Activated T-cell treated with anti-CD3 and anti-CD28 coated beads for 24 hours (primary cell): Measurements from ENCODE around the gene DDX24.

Source experiments
- DNase-seq: peaks from one replicate; pipeline ENCODE4 v3.0.0-alpha.2; 2020; ENCODE audit warnings: low read depth

DDX24 gene

GRCh38 chr14:94048691-94049624, 32.0 kb downstream of the DDX24 start:
- no peak for DNase-seq

DNA sequence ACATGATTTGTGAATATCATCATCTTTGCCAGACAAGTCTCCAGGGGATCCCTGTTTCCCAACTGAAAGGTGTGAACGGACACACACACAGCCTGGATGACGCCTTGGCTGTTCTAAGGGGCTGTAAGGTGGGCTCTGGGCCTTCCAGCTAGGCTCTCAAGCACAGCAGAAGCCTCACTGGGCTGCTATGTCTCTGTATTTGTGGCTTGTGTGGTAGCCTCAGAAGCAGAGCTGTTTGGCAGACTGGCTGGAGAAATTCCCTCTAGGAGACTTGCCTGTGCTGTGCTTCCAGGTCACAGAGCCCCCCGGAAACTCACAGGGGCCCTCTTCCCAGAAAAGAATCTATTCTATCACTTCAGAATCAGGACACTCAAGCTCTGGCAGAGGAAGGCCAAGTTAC, 33.4 kb downstream of the DDX24 start:
- DNase-seq, result no peak

DNA sequence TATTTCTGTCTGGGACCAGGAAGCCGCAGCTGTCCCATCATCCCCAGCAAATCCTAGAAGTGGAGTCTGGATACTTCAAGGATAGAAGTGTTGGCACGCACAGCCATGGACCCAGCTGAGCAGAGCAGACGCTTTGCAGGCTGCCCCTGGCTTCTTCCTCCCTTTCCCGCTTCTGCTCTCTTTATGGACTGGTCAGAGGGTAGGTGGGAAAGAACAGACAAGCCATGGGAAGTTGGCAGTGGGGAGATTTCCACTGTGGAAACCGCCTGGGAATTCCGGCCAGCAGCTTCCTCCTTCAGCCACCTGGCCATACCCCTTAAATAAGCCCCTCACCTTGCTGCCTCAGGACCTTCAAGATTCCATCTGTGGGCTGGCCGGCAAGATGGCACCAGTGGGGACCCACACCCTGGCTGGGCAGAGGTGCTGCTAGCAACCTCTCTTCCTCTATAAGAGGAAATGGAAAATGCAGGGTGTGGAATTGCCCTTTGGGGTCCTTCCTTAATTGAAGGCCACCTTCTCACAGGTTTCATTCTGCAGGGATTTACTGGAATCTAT, 34.2 kb downstream of the DDX24 start:
- no peak for DNase-seq

DNA sequence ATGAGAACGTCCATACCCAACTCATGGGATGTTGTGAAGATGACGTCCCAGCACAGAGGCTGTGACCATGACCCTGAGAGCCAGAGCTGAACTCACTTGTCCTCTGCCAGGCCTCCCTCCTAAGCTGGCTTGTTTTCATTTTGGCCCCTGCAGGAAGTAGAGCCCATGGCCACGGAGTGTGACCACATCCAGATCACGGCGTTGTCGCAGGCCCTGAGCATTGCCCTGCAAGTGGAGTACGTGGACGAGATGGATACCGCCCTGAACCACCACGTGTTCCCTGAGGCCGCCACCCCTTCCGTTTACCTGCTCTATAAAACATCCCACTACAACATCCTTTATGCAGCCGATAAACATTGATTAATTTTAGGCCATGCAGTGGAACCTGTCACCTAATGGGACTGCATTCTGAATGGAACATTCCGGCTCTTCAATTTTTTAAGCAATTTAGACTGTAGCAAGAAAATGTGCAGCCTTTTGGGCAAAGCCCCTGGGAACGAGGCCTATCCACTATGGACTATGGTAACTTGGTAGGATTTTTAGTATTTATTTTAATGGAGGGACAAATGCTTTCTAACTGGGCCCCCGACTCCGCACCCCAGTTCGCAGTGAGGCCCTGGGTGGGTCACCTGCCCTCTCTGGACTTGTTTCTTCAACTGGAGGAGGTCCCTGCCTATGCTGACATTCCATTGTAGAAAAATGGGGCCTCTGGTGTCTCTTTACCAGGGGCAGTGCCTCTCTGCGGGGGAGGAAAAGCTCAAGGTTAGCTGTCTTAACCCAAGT, 35.2 kb downstream of the DDX24 start:
- no peak for DNase-seq

GRCh38 chr14:94045101-94045500, 35.9 kb downstream of the DDX24 start:
- DNase-seq, result no peak

DNA sequence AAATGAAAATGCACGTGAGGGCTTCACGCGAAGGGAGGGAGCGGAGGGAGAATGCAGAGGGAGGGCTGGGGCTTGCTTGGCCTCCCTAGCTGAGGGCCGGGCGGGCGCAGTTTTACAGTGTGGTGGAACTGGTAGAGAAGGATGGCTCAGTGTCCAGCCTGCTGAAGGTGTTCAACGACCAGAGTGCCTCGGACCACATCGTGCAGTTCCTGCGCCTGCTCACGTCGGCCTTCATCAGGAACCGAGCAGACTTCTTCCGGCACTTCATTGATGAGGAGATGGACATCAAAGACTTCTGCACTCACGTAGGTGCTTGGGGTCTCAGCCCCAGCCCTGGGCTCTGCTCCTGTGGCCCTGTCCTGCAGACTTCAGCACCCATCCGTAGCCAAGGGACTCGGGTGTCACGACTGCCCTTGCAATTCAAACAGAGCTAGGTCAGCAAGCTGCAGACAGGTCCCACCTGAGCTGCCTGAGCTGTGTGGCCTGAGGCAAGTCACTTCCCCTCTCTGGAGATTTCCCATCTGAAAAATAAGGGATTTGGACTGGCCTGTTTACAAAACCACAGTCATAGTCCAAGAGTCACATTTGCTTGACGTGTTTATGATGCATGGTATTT, 36.4 kb downstream of the DDX24 start:
- no peak for DNase-seq

- DNase-seq, result no peak
Measured at GRCh38 chr14:94043756-94044475, 37.1 kb downstream of the DDX24 start.

GRCh38 chr14:94043111-94043755, 37.8 kb downstream of the DDX24 start:
- no peak for DNase-seq

DNA sequence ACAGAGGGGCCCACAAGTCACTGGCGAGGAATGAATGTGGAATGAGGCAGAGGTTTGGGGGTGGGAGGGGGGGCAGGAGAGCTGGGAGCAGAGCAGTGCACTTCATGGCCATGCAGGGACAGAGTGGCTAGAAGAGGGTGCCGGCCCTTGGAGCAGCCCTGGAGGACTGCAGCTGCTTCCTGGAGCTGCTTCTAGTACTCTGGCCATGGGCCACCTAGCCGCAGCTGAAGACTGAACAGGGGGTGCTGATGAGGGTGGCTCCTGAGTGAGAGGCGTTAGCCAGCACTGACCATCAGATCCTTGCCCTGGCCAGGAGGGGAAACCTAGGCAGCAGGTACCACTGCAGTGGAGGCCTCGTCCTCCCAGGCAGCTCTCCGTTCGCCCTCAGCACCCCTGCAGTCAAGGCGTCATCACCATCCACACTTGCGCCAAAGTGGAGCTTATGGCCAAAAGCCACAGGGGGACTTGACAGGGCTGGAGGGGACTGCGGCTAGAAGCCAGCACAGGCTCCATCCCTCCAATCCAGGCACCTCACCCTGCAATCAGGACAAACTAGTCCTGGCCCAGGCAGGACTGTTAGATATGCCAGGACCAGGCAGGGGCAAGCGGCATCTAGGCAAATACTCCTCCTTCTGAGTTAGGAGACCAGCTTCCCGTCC, 38.4 kb downstream of the DDX24 start:
- no peak for DNase-seq

GRCh38 chr14:94041551-94042346, 39.3 kb downstream of the DDX24 start:
- DNase-seq, result no peak

- DNase-seq, result no peak
Measured at GRCh38 chr14:94040796-94041195, 40.2 kb downstream of the DDX24 start.

- no peak for DNase-seq
Measured at GRCh38 chr14:94040247-94040646, 40.8 kb downstream of the DDX24 start.

DNA sequence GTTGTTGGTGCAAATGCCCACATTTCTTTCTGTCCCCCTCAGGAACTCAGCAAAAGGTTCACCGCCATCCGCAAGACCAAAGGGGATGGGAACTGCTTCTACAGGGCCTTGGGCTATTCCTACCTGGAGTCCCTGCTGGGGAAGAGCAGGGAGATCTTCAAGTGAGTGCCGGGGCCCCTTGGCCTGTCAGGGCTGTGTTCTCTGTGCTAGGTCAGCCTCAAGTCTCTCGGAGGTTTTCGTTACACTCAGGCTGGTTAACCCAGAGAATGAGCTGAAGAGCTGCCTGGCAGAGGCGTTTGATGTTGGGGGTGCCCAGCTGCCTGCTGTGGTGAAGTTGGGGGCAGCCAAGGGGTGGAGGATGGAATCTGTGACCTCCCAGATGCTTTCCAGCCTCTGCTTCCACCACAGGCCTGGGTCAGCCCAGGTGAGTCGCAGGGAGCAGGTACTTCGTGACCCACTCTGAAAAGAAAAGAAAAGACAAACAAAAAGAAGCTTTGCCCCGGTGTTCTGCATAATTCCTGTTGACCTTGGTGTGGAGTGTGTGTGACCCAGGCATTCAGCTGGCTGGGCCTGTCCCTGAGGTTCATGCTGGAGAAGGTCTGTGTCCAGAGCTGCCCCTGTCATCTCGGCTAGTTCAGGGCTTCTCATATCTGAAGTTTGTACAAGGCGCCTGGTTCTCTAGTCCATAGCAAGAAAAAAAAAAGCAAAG, 41.9 kb downstream of the DDX24 start:
- no peak for DNase-seq

GRCh38 chr14:94038510-94038909, 42.5 kb downstream of the DDX24 start:
- no peak for DNase-seq

- DNase-seq, result no peak
Measured at GRCh38 chr14:94037954-94038353, 43.0 kb downstream of the DDX24 start.

DNA sequence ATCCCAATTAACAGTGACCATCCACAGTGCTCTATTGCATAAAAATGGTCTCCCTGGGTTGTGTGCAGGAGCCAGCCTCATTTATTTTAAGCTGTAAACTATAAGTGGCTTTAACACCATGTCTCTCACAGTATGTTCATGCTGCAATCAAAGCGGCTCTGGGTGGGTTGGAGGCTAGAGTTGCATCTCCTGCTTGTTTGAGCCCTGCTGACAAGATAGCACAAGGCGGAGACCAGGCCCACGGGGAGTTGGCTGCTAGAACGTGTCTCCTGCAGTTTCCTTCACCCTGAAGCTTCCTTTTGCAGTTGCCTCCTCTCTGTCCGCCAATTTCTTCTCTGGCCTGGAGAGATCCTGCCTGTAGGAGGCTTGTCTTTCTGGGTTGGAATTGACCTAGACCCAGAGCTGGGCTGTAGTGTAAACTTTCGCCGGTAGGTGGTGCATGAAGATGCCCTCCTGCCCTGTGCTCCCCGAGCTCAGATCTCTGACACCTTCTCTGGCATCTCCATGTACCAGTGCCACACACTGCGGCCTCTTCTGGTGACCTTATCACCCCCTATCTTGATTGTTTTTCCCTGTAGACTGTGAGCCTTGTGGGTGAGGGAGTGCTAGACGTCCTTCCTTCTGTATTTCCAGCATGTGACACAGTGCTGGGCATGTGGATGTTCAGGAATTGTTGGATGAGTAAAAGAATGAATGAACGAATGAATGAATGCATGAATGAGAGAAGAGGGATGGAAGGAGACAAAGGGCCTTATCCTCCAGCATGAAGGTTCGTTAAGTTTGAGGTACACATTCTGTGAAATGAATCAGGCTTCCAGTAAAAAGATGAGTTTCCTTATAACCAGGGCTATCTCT, 44.5 kb downstream of the DDX24 start:
- DNase-seq, result peak; percentile 66

GRCh38 chr14:94034886-94035285, 46.1 kb downstream of the DDX24 start:
- DNase-seq, result no peak

DNA sequence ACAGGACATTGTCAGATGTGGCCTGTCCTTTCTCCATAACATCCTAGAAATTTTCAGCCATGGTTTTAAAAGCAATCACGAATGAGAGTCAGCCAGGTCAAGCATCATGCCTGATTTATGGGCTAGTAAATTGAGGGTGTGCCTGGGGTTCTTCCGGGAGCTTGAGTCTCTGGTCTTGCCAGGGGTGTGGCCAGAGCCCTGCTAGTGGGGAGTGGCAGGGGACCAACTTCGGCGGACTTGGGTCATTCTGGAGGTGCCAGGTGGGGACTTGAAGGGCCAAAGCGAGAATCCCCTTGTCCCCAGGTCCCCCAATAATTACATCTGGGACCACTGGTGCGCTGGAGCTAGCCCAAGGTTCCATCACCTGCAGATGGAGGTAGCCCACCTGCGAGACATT, 49.1 kb downstream of the DDX24 start:
- DNase-seq, result no peak
